ENCODE measurements around the gene WSCD1.

Gene WSCD1

DNA sequence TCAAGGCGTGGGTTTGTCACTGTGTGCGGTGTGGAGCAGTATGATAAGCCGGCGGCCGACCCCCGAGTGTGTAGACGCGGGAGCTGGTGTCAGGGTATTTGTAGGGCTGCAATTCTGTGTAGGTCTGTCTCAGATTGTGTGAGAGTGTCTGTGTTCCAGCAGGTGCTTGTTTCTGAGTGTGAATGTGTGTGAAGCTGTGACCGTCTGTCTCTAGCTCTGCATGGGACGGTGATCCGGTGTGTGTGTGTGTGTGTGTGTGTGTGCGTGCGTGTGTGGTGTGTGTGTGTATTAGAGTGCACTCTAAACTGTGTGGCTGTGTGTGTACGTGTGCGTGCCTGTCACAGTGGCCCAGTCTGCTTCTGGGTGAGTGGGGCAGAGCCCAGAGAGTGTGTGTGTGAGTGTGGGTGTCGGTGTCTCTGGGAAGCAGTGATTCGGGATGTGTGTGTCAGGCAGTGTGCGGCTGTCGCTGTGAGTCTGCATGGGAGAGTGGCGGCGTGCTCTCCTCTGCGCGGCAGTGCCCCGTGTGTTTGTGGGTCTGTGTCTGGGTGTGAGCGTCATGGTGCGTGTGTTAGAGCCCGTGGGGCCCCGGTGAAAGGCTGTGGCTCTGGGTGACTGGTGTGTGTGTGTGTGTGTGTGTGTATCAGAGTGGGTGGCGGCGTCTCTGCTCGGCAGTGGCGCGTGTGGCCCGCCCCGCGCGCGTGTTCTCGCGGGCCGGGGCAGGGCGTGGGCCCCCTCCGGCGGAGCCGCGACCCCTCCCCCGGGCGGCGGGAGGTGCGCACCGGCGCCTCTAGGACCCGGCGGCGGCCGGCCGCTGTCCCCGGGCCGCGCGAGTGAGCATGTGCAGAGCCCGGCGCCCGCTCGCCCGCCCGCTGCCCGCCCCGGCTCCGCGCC lies at the start of gene WSCD1:
WSCD1 (plus strand) TSS at position 841 of the 891 bp plus-strand sequence. CDS start 10,280 bp downstream, outside the sequence.
- DNase-seq, result no peak

DNA sequence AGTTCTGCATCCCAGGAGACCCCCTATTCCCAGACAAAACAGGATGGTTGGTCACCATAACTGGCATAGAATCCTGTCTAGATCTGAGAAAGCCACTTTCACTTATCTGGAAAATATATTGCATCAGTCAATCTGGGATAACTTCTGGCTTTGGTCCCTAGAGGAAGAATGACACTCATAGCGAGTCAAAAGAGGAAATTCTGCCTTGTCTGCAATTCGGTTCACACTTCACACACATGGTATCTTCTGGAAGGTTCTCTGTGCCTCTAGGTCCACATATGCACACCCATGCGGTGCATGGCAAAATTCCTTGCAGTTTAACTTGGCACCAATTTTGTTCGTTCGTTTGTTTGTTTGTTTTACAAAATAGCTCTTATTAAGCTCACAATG lies 49.2 kb upstream of the WSCD1 start:
- DNase-seq, result no peak

DNA sequence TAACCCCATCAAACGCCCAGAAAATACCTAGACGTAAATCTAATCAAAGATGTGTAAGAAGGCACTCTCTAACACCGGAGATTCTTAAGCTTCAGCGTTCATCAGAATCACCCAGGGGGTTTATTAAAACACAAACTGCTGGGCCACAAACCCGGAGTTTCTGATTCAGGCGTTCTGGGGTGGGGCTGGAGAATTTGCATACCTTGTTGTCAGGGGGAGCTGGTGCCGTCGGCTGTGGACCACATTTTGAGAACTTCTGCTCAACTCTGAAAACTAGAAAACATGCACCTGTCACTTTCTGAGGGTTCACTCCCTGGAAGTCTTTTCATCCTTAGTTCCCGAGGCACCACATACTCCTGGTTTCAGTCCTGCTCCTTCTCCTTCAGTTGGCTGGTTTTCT lies 48.6 kb upstream of the WSCD1 start:
- no peak for DNase-seq

DNA sequence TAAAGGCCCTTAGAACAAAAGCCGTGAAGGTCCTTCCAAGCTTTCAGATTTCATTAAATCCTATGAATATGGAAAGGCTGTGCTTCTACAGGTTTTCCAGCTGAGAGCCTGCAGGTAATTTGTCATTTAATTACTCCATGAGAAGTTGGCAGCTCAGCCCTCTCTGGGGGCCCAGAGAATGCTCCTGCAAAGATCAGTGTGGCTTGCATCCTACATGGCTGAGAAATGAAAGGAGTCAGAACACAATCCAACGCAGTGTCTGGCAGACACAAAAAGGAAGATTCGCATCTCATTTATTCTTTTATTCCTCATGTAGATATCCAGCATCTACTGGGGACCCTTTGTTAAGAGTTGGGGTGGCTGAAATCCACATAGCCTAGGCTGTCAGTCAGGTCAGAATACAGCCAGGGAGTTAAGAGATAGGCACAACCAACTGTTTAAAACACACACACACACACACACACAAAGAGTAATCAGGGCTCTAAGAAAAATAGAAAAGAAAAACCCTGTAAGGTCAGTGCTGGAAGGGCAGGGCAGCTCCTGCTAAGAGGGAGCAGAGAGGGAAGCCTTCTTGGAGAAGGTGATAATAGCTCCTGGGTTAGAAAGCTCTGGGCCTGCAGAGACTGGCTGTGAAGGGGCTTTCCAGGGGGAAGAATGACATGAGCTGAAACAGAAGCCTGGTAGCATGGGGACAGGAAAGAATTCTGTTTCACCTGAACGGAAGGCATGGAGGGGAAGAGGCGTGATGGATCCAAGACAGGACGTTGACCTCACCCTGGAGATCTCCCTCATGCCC lies 46.9 kb upstream of the WSCD1 start:
- no peak for DNase-seq

DNA sequence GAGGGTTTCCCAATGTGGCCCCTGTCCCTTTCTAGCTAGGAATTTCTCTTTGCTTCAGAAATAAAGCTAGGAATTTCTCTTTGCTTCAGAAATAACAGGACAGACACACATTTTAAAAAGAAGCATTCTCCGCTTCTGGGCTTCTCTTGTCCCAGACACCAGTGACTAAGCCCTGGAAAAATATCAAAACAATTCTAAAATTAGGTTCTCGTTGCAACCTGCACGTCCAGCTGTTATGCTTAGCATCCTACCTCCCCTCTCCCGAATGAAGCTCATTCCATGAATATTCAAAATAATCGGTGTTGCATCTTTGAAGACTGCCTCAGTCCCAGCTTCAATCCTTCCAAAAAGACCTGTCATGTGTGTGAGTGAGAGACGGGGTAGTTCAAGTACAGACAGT lies 45.6 kb upstream of the WSCD1 start:
- no peak for DNase-seq

DNA sequence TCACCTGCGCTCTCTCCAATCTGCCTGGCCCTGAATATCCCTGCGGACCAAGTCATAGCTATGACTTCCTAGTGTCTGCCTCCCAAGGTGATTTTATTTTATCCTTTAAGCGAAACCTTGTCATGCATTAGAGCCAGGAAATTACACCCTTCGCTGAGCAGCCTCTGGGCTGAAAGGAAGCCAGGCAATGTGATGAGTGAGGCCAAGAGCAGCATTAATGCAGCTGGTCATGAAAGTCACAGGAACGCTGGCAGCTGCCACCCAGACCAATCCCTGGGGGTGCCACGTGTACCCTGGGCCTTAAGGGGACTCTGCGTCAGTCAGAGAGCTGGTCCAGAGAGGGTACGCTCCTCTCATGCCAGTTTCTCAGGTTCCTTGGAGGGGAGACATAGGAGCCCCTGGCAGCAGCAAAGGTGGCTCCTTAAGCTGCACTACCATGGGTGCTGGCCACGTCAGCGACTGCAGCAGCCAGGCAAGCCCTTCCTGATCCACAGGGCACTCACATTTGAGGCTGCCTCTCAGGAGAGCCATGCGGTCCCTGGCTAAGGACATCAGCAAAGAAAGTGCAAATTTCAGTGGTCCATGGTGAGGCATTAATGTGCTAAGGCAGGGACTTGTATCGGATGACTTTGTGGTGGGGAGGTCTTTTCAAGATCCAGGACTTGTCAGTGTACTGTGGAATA lies 42.7 kb upstream of the WSCD1 start:
- no peak for DNase-seq

DNA sequence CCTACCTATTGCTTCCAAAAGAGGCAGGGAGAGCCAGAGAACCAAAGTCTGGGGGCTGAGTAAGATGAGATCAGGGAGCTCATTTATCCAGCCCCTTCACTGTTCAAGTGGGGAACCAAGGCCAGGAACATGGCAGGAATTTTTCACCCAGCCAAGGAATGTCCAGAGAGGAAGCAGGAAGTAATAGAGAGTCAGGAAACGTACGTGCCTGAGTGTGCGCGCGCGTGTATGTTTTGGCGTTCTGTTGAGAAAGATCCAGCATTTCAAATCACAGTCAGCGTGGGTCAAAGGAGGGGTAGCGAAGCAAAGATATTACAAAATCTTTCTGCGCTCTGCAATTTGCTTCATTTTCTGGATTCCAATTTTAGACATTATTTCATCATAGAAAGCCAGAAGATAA lies 41.9 kb upstream of the WSCD1 start:
- DNase-seq, result no peak

DNA sequence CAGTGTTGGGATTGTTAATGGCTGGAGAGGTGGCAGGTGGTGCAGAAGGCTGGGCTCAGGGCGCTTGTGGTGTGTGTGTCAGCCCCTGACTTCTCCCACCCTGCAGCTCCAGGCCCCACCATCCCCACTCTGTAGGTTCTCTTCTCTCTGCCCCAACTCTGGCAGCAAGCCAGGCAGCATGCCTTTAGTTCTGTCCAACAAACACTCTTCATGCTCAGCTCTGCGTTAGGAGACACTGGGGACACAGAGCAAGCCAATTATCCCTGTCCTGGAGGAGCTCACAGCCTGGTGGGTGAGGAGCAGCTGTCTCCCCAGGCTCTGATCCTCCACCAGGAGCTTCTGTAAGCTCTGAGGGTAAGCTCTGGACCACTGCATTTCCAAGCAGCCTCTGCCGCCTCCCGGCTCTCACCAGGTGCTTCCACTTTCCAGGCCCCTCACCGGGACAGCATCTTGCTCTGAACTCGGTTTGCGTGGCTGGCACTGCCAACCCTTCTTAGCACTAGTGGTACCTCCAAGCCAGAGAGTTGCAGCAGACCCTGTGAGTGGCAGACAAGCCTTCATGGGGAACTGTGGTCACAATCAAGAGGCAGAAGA lies 34.3 kb upstream of the WSCD1 start:
- DNase-seq, result no peak

DNA sequence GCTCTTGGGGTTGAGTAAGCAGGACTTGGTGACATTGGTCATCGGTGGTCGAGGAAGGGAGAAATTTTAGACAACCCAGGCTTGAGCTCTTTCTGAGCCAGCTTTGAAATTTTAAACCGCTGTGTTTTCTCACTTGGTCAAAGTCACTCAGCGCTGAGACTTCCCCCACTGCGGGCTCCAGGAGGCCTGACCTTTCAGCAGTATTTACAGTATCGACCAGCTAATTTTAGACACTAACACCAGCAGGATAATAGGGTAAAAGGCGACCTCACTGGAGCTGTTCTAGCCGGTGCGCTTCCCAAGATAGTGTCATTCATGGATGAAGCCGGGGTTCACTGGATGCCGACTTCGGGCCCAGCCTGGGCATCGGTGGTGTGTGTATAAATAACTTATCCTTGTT lies 29.7 kb upstream of the WSCD1 start:
- no peak for DNase-seq

DNA sequence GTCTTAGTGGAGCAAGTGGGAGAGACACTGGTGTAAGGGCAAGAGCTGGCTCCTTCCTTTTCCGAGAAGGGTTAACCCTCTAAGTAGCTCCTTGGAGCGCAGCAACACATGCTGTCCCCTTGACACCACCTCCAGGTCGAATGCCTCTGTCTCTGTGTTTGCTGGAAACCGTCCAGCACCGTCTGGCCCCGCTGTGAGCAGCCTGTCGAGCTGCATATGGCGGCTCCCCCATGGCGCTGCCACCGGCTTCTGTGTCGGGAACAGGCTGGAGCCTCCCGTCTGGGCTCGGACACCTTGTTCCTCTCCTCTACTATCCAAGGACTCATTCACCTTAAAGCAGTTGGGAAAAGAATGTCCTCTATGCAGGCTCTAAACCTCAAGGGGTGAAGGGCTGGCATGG lies 28.9 kb upstream of the WSCD1 start:
- no peak for DNase-seq

DNA sequence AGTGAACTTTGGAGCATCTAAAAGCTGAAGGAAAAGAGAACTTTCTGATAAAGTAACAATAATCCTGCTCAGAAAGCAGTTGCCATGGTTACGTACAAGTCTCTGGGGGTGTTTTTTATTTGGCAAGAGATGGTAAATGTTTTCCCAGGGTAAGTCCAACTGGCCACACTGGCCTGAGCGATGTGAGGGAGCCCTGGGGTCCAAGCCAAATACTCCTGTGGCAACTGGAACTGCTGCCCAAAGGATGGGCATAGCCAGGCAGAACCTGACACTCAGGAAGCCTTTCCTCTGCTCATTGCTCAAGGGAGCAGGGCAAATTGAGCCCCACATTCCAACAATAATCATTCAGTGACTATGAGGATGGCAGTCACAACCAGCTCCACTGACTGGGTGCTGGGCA lies 26.8 kb upstream of the WSCD1 start:
- DNase-seq, result no peak

DNA sequence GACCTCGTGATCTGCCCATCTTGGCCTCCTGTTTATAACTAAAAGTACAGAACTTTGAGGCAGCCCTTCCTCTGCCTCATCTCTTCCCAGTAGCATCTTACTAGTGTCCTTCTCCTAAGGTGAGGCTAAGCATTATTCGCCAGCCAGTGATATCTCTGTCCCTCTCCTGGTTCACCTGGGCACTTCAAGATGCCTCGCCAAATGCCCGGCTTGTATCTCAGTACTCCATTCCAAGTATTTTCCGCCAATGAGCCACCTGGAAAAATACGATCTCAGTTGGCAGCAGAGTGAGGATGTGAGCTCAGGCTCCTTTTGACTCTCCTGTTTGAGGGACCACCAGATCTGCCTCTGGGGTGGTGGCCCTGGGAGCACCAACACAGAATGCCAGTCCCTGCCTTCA lies 25.9 kb upstream of the WSCD1 start:
- no peak for DNase-seq

DNA sequence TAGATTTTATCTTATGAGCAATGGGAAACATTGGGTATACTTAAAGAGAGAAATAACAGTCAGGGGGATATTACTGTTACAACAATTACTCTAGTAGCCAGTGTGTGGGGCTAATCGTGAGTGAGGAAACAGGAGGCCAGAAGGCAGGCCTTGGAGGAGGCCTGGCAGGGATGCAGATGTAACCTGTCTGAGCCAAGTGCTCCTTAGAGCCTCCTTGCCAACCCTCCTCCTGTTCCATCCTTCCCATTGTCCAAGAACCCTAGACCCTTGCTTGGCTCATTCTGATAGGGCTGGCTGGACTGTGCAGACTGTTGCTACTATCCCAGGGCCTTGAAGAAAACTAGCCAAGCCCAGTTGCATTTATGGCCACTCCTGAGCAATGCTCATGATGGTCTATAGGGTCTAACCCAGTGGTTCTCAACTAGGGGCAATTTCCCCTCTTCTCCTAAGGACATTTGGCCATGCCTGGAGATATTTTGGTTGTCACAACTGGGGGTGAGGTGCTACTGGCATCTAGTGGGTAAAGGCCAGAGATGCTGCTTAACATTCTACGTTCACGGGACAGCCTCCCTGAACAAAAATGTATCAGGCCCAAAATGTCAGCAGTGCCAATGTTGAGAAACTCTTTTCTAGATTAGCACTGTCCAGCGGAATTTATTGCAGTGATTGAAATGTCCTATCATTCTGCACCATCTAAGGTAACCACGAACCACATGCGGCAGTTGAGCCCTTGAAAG lies 24.4 kb upstream of the WSCD1 start:
- DNase-seq, result no peak

DNA sequence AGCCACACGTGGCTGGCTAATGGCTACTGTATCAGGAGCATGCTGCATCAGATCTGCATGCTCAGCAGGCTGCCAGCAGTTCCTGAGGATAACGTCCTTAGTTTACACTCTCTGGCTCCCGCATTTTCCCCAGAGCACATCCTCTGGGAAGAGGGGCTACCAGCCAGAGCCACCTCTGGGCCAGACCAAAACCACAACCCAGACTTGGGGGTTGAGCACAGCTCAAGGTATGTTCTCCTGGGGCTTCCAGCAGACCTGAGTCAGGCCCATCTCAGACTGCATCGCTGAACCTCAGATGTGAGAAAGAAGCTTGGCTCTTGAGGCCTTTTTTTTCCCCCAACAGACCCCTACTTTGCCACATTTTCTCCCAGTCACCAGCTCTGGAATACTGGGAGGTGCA lies 23.7 kb upstream of the WSCD1 start:
- no peak for DNase-seq

DNA sequence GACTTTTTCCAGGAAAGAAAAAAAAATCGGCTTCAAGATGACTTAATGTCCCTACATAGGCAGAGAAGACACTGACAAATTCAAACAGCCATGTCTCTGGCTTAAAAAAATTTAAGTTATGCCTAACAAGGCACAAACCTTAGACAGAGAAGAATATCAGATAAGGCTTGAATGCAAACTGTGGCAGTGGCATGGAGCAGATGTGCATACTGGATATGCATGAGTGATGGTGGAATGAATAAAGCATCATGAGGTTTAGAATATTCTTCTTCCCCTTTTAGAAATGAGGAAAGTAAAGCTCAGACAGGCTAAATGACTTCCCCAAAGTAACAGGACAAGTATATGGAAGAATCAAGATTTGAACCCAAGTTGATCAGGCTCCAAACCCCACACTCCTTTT lies 23.2 kb upstream of the WSCD1 start:
- DNase-seq, result no peak

DNA sequence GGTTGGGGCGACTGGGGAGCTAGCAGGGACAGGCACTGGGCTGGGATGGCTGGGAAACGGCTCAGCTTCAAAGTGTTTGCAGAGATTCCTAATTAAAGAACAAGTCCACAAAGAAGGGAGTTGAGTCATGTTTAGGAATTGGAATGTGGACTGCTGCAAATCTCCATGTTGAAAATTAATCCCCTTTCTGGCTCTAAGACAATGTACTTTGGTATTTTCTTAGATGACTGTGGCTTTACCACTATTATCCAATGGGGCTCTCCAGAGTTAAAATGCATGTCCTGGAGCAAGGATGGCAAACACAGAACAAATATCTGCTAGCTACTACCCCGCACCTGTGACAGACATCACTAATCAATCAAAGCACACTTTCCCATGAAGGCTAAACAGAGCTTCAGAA lies 22.2 kb upstream of the WSCD1 start:
- DNase-seq, result no peak

DNA sequence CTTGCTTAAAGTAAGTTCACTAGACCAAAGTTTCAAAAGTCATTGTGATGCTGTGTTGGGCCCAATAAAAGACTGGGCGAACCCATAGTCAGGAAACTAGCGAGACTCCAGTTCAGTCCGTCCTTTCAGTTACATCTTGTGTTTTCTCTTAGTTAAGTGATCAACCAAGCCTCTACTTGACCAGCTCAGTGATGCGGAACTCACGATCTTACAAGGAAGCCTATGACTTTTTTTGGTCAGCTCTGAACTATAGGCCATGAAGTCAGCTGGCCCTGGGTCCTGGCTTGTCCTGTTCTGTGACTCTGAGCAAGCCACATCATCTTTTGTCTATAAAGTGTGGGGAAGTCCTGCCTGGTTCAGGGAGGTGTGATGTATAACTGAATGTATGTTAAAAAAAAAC lies 21.7 kb upstream of the WSCD1 start:
- DNase-seq, result no peak

DNA sequence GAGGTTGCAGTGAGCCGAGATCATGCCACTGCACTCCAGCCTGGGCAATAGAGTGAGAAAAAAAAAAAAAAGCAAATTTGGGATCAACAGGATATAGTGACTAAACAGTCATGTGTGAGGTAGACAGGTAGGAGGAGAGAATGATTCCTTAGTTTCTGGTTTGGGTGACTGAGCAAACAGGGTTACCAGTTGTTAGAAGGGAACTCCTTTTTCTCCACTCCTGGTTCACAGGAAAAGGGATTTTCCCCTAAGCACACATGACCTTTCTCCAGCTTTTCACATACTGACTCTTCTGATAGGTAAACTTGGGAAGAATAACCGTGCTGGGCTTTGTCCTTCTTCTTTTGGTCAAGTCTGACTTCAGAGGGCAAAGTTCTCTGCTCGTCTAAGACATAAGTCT lies 17.3 kb upstream of the WSCD1 start:
- DNase-seq, result no peak

DNA sequence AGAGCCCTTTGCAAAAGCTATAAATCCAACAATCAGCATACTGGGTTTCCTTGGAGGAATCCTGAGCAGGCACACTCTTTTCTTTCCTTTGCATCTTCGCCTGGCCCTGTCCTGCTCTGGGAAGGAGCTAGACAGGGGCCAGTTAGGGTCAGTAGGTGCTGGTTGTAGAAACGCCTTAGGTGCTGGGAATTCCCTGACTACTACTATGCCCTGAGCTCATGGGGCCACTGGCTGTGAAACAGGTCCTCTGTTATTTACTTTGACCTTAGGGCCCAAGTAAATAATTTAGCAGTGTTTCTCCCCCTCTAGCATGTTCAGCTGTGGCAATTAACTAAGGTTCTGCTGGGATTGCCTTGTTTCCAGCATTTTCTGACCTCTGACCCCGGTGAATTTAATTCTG lies 15.8 kb upstream of the WSCD1 start:
- no peak for DNase-seq

DNA sequence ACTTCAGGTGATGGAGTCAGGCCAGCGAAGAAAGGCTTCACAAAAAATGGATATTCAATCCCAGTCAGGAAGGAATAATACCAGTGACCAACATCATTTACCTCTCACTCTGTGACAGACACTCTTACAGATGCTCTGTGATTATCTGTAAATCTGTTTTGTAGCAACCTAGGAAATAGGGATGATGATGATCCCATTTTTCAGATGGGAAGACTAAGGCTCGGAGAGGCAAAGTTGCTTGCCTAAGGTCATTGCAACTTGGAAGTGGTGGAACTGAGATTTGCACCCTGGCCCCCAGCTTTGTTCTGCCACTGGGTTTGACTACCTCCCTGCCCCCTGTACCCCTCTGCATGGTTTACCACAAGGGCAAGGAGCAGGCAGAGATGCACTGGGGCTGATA lies 14.1 kb upstream of the WSCD1 start:
- no peak for DNase-seq

DNA sequence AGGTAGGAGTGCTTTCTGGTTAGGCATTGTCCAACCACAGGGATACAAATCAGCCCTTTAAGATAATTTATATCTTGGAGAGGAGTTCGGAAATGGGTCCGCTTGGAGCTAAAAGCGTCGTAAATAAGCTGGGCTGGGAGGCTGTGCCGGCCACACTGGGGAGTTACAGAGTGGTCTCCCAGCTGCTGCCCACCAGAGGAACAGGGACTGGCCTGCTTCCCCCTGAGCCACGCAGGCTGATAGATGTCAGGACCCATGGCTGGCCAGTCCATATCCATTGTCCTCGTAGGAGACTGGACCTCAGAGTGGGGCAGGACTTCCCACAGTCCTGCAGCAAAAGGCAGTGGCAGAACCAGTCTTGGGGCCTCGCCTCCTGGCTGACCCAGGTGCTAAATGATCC lies 12.6 kb upstream of the WSCD1 start:
- no peak for DNase-seq

DNA sequence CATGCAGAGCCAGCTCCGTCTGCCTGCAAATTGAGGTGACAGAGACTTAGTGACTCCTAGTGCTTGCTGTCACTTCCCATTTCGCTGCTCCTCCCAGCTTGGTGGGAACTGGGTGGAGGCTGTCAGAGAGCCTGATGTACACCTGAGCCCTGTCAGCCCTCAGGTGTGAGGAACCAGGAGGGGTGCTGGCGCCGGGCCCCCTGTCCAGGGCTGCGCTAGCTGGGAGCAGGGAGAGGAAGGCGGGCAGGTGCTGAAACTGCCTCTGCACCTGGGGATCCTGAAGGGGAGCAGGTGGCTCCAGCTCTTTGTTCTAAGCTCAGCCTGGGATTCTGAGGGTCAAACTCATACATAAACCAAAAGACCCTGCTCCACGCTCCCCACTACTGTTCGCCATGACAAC lies 10.8 kb upstream of the WSCD1 start:
- DNase-seq, result no peak

DNA sequence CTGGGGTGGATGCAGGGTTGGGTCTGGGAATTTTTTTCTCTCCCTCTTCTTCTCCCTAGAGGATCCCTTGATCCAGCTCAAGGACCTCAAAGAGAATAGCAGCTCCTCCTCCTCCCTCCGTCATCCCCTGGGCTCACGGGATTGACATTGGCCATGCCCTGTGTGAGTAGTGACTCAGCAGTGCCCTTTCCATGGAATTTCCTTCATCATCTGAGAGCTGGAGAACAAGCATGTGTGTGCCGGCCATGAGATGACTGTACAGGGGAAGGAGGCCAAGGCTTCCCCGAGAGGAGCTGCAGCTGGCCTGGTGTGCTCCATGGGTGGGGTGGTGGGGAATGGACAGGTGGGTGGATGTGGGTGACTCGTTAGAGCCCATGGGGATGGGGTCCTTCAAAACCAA lies 8.9 kb upstream of the WSCD1 start:
- no peak for DNase-seq
